Activated CD4-positive, alpha-beta T cell treated with anti-CD3 and anti-CD28 coated beads, Interleukin-2, amount 50 U/mL, for 24 hours (primary cell): Measurements from ENCODE around the gene RRP15.

Experiments
- DNase-seq, 2 donors: peaks; one replicate each; pipeline ENCODE4 v3.0.0-alpha.2; 2020; ENCODE audit warnings: low read depth in 1 of 2, low spot score in 1 of 2

The RRP15 gene

GRCh38 chr1:218361298-218362065 is 76.4 kb downstream of the RRP15 start:
- DNase-seq = no peak

DNA sequence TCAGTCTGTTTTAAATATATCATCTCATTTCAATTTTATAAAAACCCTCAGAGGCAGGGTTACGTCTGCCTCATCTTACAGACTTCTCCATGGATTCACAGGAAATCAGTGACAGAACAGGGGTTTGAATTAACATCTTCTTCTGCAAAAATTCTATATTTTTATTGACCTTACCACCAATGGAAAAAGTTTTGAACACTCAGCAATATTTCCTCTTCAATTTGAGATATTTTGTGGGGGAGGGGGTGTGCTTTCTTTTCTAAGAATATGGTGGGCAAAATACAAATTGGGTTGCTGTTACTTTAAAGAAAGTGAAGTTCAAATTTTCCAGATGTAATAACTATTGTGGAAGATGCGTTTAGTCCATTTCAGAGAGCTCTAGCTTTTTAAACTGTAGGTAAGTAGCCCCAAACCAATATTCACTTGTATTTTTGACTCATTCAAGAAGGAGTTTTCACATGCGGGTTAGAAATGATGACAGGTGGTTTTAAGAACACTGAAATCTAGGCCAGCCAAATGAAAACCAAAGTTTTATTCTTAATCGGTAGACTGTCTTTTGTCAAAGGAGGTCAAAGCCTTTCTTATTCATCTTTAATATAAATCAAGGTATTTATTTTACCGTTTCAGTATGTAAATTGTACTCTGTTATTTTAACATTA is 77.5 kb downstream of the RRP15 start:
- DNase-seq = no peak

GRCh38 chr1:218363141-218363540 is 78.0 kb downstream of the RRP15 start:
- no peak for DNase-seq

GRCh38 chr1:218364028-218364710 is 79.1 kb downstream of the RRP15 start:
- DNase-seq = no peak

DNA sequence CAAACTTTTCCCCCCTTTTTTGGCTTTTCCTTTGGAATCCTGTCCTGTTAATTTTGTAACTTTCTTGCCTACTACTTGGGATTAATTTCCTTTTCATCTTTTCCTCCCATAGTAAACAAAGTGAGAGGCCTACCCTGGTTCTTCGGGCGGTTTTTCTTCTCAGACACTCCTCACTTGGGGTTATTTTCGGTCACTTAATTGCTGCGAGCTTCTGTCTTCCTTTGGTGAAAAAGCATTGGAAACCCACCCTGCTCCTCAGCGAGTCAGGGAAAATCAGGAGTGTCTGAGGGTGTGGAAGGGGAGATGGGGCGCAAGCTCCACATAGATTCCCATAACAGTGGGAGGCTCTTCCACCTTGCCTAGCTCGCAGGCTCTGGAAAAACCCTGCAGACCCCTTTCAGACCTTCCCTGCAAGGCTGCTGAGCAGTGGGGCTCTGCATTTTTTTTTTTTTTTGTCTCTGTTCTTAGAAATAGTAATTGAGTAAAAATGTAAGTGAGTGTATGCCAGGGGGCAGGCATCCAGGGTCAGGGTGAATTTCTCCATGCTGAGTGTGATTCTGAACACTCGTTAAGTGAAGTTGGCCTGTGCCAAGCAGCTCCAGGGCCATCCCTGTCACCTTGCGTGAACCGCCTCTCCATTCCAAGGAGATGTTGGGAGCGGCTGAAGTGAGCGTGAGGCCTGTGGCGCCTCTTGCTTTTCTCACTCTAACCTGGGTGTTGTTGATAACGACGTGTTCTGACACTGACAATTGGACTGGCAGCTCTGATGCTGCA is 80.3 kb downstream of the RRP15 start:
- no peak for DNase-seq

- no peak for DNase-seq
These were observed 81.4 kb downstream of the RRP15 start for GRCh38 chr1:218366322-218367052.

DNA sequence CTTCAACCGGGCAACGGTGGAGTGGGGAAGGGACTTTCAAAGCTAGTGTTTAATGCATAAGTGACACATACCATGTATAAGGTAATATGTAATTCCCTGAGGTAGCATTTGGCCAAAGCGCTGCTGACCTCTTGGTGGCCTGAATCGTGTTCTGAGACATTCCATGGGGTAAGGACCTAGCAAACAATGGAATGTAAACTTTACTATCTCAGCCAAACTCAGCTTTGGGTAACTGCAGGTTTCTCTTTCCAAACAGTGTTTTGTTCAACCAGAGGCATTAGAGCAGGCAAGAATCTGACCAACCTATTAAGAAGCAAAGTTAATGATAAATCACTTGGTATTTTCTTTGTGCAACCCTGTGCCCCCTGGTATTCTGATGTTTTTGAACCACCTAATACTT is 82.0 kb downstream of the RRP15 start:
- DNase-seq = no peak

DNA sequence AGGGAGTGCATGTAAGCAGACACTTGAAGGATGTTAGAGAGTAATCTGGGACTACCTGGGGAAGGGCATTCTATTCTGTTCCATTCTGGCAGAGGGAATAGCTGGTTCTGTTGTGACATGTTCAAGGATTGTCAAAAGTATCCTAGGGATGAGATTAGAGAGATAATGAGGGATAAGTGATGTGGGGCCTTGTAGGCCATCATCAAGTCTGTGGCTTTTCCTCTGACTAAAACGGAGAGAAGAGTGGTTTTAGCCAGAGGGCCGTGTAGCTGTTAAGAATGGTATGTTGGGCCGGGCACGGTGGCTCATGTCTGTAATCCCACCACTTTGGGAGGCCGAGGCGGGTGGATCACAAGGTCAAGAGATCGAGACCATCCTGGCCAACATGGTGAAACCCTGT is 83.6 kb downstream of the RRP15 start:
- DNase-seq = no peak

DNA sequence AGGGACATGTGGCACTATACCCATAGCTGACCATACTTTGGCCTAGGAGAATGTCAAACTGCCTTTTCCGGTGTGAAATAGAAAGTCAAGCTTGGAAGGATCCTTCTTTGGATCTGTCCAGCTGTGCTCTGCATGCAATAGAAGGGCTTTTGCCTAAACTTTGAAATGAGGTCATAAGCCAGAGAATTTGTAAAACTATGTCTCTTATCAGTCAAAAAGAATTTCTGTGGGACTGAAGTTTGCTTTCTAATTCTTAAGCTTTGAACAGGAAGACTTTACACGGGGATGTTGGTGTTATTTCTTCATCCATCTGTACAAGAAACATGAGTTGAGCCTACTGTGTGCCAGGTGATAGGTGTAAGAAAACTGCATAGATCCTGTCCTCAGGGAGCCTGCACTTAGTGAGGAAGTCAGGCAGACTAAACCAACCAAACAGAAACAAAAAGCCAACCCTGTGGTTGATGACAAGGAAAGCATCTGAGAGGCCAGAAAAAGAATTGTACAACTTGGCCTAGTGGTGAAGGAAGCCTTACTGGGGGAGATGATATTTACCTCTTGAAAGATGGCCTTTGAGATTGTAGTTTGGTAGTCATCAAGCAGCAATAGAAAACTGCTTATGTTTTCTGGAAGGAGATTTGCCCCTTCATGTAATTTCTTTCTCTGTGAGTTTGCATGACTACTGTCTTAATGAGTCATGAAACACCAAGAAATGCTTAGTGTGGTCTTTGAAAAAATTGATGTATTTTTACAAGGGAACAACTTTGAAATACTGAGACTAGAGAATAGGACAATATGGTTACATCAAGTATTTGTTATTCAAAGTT is 84.8 kb downstream of the RRP15 start:
- no peak for DNase-seq

DNA sequence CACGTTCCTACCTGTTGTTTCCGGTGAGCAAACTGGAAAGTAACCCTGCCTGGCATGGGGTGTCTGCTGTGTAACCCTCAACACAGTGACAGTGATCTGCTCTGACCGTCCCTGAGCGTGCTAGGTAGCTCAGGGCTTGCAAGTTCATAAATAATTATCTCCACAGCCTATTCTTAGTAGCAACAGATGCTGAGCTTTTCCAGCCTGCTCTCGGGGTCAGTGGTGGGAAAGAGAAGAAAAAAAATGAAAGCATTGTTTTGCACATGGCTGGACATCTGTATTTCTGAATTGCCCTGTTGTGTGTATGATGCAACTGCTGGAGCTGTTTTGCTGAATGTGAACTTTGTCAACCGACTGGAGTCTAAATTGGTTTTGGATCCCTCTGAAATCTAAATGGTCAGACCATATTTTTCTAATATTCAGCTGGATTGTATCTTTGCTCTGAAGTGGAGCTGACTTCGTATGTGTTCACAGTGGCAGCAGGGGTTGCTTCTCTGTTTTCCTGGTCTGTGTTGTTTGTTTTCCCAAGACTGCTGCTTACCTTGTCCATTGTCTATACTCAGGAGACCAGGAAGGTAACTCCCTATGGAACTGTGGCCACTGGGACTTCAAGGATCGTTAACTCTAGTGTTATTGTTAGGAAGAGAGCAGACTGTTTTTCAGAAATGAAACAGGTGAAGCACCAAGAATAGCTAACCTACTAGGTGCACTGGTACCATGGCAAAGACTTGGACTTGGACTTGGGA is 87.0 kb downstream of the RRP15 start:
- DNase-seq = no peak

- DNase-seq = no peak
These were observed 89.6 kb downstream of the RRP15 start for GRCh38 chr1:218374401-218375353.

GRCh38 chr1:218376722-218377121 is 91.6 kb downstream of the RRP15 start:
- no peak for DNase-seq

GRCh38 chr1:218377143-218377660 is 92.1 kb downstream of the RRP15 start:
- peak; percentile 19 to 78 for DNase-seq

- DNase-seq = no peak
These were observed 95.3 kb downstream of the RRP15 start for GRCh38 chr1:218380125-218380977.

DNA sequence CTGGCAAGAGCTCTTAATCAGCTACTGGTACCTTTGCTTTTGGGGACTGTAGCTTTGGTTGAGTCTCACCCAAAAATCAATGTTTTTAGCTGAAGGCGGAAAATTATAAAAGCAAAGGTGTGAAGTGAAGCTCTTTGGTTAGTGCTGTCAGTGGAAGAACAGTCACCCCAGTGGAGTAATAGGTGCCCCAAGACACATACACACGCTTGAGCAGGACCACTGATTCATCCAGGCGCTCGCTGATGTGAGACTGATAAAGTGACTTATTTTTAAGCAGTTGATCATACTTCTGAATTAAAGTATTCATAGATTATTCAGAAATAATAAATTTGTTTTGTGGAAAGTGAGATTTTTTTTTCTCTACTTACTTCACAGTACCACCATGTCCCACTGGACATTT is 97.2 kb downstream of the RRP15 start:
- DNase-seq = no peak

DNA sequence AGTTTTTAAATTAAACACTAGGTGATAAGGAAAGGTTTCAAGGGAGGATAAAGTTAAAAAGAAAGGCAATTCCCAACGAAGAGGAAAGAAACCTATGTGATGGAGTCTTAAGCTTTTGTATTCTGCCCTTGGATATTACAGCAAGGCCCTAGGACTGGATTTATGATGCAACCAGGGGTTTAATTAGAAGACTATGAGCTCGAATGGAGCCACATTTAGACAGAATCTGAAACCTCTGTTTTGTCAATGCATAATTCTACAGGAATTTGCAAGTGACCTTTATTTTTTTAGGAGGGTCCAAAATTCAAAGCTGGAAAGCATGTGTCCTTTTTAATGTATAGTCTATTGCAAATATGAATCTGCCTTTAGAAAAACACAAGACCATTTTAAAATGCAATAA is 98.0 kb downstream of the RRP15 start:
- DNase-seq = no peak

DNA sequence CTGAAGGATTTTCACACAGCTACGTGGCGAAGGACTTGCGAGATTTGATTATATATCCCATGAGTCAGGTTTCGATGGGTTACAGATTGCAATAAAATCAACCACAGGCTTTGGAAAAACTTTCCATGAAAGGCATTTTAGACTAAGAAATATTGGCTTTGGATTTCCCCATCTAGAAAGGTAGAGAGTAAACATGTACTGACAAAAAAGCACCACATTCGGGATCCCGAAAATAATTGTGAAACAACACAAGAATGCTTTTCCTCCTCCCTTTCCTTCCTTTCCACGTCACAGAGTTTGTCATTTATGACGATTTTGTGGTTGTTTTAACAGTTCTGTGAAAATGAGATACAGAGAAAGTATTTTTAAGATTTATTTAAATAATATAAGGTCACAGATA is 98.6 kb downstream of the RRP15 start:
- DNase-seq = no peak
